DMS53 (cell line): Measurements from ENCODE around the gene ESPNL.
"Not testable (repeated sequence)": the region's sequence is repeated elsewhere in the genome, so short reads cannot be mapped to it uniquely, and the experiment has no call there.

Experiments
- DNase-seq: peaks from one replicate; lab custom pipeline; 2025; lab: John Stamatoyannopoulos, UW

Gene ESPNL, protein sequence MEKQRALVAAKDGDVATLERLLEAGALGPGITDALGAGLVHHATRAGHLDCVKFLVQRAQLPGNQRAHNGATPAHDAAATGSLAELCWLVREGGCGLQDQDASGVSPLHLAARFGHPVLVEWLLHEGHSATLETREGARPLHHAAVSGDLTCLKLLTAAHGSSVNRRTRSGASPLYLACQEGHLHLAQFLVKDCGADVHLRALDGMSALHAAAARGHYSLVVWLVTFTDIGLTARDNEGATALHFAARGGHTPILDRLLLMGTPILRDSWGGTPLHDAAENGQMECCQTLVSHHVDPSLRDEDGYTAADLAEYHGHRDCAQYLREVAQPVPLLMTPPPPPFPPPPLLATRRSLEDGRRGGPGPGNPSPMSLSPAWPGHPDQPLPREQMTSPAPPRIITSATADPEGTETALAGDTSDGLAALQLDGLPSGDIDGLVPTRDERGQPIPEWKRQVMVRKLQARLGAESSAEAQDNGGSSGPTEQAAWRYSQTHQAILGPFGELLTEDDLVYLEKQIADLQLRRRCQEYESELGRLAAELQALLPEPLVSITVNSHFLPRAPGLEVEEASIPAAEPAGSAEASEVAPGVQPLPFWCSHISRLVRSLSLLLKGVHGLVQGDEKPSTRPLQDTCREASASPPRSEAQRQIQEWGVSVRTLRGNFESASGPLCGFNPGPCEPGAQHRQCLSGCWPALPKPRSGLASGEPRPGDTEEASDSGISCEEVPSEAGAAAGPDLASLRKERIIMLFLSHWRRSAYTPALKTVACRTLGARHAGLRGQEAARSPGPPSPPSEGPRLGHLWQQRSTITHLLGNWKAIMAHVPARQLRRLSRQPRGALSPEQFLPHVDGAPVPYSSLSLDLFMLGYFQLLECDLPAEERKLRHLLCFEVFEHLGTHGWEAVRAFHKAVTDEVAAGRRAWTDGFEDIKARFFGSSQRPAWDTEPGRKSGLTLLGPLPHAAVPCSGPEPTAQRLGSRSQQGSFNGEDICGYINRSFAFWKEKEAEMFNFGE

GRCh38 chr2:238100049-238100820 is at the start of gene ESPNL:
ESPNL (plus strand) TSS chr2:238100340; CDS start chr2:238100420, 80 bp downstream.
- DNase-seq: no peak

DNA sequence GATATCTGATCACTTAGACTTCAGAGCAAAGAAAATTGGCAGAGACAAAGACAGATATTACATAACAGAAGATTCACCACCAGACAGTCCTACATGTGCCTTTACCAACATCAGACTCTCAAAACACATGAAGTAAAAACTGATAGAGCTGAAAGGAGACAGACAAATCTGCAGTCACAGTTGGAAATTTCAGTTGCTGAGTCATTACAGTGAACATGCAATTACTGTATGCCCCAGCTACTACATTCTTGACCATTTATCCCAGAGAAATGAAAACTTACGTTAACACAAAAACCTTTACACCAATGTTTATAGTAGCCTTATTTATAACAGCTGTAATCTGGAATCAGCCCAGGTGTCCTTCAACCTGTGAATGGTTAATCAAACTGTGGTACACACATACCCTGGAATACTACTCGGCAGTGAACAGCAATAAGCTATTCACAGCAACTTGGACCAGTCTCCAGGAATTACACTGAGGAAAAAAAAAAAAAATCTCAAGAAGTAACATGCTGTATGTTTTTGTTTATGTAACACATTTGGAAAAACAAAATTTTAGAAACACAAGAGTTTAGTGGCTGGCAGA is 46.9 kb upstream of the ESPNL start:
- no peak for DNase-seq

GRCh38 chr2:238055841-238056240 is 44.3 kb upstream of the ESPNL start:
- DNase-seq: no peak

- DNase-seq: not testable (repeated sequence)
Measured at GRCh38 chr2:238057696-238058575, 42.2 kb upstream of the ESPNL start.

DNA sequence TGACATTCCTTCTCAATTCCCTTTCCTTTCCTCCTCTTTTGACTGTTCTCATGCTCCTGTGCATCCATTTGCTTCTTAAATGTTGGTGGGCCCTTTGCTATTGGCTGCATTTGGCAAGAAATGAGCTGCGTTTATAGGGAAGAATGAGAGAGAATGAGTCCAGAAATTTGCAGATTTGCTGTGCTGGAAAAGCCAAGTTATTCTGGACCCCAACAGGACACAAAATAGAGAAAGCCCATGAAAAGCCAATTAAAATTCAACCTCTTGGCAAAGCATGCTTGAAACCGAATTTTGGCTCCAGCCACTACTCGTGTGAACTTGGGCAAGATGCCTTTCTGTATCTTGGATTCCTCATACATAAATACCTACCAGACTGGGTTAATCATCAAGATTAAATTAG is 40.6 kb upstream of the ESPNL start:
- no peak for DNase-seq

DNA sequence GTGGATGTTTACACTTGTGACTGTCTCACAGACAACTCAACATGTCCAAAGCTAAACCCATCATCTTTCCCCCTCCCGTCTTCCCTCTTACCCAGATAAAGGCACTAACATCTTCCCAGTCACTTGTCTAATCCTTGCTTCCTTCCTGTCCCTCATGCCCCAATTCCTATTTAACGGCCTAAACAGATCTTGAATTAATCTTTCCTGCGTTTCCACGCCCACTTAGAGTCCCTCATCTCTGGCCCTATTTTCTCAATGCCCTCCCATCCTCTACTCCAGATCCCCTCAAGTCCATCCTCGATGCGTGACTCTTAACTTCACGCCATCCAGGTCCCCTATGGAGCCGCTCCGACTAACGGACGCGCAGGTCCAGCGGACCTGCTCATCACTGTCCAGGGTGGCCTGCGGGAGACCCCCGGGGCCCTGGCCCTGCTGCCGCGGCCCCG is 40.0 kb upstream of the ESPNL start:
- no peak for DNase-seq

- DNase-seq: peak; percentile 100
Measured at GRCh38 chr2:238060542-238061314, 39.4 kb upstream of the ESPNL start, which contains the start of gene SCLY. SCLY (plus strand) TSS chr2:238061001; CDS start chr2:238061055, 54 bp downstream.

GRCh38 chr2:238061315-238062202 is 38.6 kb upstream of the ESPNL start:
- DNase-seq: peak; percentile 86

DNA sequence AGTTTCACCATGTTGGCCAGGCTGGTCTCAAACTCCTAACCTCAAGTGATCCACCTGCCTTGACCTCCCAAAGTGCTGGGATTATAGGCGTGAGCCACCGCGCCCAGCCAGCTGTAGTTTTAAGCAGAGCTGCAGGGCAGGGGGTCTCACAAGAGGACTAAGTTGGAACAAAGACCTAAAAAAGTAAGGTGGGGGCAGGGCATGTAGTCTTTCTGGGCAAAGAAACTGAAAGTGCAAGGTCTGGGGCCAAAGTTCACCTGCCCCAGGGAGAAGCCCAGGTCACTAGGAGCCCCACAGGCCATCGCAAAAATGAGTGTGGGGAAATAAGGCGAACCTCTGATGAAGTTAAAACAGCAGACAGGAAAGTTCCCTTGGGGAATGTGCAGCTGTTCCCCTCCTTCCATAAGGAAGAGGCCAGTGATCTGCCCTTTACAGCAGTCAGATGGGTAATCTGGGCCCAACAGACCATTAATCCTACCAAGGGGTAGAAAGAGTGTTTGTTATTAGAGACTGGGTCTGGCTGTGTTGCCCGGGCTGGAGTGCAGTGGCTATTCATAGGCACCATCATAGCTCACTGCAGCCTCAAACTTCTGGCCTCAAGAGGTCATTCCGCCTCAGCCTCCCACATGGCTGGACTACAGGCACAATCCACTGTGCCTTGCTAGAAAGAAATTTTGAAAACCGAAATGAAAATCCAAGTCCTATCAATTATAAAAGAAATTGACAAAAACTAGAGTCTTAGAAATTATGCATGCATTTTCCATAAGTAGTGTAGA is 36.5 kb upstream of the ESPNL start:
- DNase-seq: no peak

DNA sequence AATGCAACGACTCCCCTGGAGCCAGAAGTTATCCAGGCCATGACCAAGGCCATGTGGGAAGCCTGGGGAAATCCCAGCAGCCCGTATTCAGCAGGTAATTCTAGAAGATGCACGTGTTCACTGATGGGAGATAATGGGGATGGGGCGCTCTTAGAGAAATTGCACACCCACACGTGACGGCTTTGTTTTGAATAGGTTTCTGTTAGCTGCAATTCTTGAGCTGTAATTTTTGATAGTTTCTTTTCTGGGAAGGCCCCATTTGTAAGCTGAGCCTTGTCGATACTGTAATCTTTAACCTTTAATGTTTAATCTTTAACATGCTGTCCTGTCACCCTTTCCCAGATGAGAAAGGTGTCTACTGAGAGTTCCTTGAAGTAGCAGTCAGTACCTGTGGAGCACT is 35.8 kb upstream of the ESPNL start:
- DNase-seq: no peak

GRCh38 chr2:238065071-238065846 is 34.9 kb upstream of the ESPNL start:
- no peak for DNase-seq

- DNase-seq: no peak
Measured at GRCh38 chr2:238066218-238066617, 33.9 kb upstream of the ESPNL start.

DNA sequence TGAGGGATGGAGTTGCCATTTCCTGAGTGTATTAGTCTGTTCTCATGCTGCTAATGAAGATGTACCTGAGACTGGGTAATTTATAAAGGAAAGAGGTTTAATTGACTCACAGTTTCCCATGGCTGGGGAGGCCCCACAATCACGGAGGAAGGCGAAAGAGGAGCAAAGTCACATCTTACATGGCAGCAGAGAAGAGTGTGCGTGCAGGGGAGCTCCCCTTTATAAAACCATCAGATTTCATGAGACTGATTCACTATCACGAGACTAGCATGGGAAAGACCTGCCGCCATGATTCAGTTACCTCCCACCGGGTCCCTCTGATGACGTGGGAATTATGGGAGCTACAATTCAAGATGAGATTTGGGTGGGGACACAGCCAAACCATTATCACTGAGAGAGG is 33.4 kb upstream of the ESPNL start:
- DNase-seq: not testable (repeated sequence)

DNA sequence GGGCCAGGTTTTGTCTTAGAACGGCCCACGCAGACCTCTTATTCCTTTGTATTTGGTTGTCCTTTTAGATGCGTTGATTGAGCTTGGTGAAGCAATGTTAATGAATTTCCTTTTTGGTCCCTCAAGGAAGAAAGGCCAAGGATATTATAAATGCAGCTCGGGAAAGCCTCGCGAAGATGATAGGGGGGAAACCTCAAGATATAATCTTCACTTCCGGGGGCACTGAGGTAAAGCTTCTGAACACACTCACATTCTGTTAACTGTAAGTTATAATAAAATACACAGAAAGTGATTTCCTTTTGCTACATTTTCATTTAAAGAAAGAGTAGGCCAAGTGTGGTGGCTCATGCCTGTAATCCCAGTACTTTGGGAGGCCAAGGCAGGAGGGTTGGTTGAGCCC is 32.2 kb upstream of the ESPNL start:
- DNase-seq: no peak

DNA sequence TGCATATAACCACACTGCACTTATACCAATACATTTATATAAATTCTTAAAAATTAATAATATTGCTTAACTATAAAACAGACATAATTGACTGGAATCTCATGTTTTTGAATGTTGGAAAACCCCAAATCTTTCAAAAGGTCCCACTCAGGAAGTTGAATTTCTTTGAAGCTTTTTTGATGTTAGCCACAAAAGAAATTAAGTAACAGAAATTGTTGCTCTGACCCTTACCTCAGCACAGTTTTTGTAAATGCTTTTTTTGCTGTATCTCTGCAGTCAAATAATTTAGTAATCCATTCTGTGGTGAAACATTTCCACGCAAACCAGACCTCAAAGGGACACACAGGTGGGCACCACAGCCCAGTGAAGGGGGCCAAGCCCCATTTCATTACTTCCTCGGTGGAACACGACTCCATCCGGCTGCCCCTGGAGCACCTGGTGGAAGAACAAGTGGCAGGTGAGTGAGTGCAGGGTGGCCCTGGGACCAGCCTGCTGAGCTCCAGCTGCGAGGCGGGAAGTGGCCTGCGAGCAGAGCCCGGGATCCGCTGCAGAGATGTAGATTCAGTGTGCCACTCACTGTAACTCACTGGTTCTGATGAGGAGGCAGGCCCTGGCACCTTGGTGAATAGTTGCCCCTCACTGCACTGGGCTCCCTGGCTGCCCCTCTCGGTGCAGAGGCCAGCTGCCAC is 31.0 kb upstream of the ESPNL start:
- no peak for DNase-seq

- DNase-seq: no peak
Measured at GRCh38 chr2:238069877-238070276, 30.3 kb upstream of the ESPNL start.
